ENCODE results near the gene NTSR1.
A peak's percentile ranks its signal among the peaks of the same experiment; 100 is the strongest.

Gene NTSR1

GRCh38 chr20:62795023-62795761 lies 86.6 kb downstream of the NTSR1 start:
- H3K4me3 ChIP-seq (ENCODE audit: low read length): peak overlapping the region; percentile 91
- peaks cover 27% of the 10 kb centered on the region for H3K36me3 ChIP-seq (replicated peaks; ENCODE audit: low read depth, low read length)
- peak overlapping the region; percentile 92 for H3K27ac ChIP-seq (ENCODE audit: low read length)
- peaks cover 18% of the 10 kb centered on the region for H3K27me3 ChIP-seq (ENCODE audit: low read depth, low read length)
- TF ChIP-seq, protein P1, sequence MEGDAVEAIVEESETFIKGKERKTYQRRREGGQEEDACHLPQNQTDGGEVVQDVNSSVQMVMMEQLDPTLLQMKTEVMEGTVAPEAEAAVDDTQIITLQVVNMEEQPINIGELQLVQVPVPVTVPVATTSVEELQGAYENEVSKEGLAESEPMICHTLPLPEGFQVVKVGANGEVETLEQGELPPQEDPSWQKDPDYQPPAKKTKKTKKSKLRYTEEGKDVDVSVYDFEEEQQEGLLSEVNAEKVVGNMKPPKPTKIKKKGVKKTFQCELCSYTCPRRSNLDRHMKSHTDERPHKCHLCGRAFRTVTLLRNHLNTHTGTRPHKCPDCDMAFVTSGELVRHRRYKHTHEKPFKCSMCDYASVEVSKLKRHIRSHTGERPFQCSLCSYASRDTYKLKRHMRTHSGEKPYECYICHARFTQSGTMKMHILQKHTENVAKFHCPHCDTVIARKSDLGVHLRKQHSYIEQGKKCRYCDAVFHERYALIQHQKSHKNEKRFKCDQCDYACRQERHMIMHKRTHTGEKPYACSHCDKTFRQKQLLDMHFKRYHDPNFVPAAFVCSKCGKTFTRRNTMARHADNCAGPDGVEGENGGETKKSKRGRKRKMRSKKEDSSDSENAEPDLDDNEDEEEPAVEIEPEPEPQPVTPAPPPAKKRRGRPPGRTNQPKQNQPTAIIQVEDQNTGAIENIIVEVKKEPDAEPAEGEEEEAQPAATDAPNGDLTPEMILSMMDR (IDR thresholded peaks at IDR 0.05; ENCODE audit: low read depth, low read length): no peak
- TF ChIP-seq EZH2phosphoT487 (IDR thresholded peaks at IDR 0.05; ENCODE audit: low read depth): no peak
- no peaks in the 10 kb centered on the region for H3K9me3 ChIP-seq (ENCODE audit: insufficient read depth, low read length)
- peak overlapping the region; percentile 97 for H3K9ac ChIP-seq (ENCODE audit: low read length)
- peaks cover 8% of the 10 kb centered on the region for H3K79me2 ChIP-seq (ENCODE audit: low read length)
- peaks cover 8% of the 10 kb centered on the region; the same call in 1 of the 2 replicates for H4K20me1 ChIP-seq (ENCODE audit: insufficient read depth, low read length)
- peak overlapping the region; percentile 80 for H2AFZ ChIP-seq (ENCODE audit: low read depth, low read length)
- H3K4me1 ChIP-seq (ENCODE audit: low read length): peaks cover 23% of the 10 kb centered on the region
- peak overlapping the region; percentile 99 for H3K4me2 ChIP-seq (ENCODE audit: low read length)

- H3K9ac ChIP-seq (ENCODE audit: low read length): peak overlapping the region; percentile 77
- peak overlapping the region; percentile 89 for H3K4me2 ChIP-seq (ENCODE audit: low read length)
- H3K27me3 ChIP-seq (ENCODE audit: low read depth, low read length): peaks cover 11% of the 10 kb centered on the region
- H3K36me3 ChIP-seq (replicated peaks; ENCODE audit: low read depth, low read length): peaks cover 43% of the 10 kb centered on the region
- no peaks in the 10 kb centered on the region for H3K9me3 ChIP-seq (ENCODE audit: insufficient read depth, low read length)
- peaks cover 19% of the 10 kb centered on the region for H3K4me1 ChIP-seq (ENCODE audit: low read length)
- TF ChIP-seq, protein P1 (IDR thresholded peaks at IDR 0.05; ENCODE audit: low read depth, low read length): no peak
- TF ChIP-seq EZH2phosphoT487 (IDR thresholded peaks at IDR 0.05; ENCODE audit: low read depth): no peak
- no peak overlapping the region for H2AFZ ChIP-seq (ENCODE audit: low read depth, low read length)
- H4K20me1 ChIP-seq (ENCODE audit: insufficient read depth, low read length): peaks cover 8% of the 10 kb centered on the region; the same call in 1 of the 2 replicates
- H3K27ac ChIP-seq (ENCODE audit: low read length): peak overlapping the region; percentile 53
- peak overlapping the region; percentile 81 for H3K4me3 ChIP-seq (ENCODE audit: low read length)
- H3K79me2 ChIP-seq (ENCODE audit: low read length): peaks cover 8% of the 10 kb centered on the region
These were observed 88.3 kb downstream of the NTSR1 start for GRCh38 chr20:62796699-62797491.

- H3K79me2 ChIP-seq (ENCODE audit: low read length): peaks cover 8% of the 10 kb centered on the region
- H4K20me1 ChIP-seq (ENCODE audit: insufficient read depth, low read length): peaks cover 8% of the 10 kb centered on the region; the same call in 1 of the 2 replicates
- H3K36me3 ChIP-seq (replicated peaks; ENCODE audit: low read depth, low read length): peaks cover 43% of the 10 kb centered on the region
- no peak overlapping the region for H3K27ac ChIP-seq (ENCODE audit: low read length)
- no peak for TF ChIP-seq EZH2phosphoT487 (IDR thresholded peaks at IDR 0.05; ENCODE audit: low read depth)
- TF ChIP-seq, protein P1 (IDR thresholded peaks at IDR 0.05; ENCODE audit: low read depth, low read length): no peak
- H3K9ac ChIP-seq (ENCODE audit: low read length): no peak overlapping the region
- H3K4me2 ChIP-seq (ENCODE audit: low read length): peak overlapping the region; percentile 89
- H3K4me1 ChIP-seq (ENCODE audit: low read length): peaks cover 18% of the 10 kb centered on the region
- H2AFZ ChIP-seq (ENCODE audit: low read depth, low read length): no peak overlapping the region
- H3K9me3 ChIP-seq (ENCODE audit: insufficient read depth, low read length): no peaks in the 10 kb centered on the region
- H3K27me3 ChIP-seq (ENCODE audit: low read depth, low read length): peaks cover under 1% of the 10 kb centered on the region
- H3K4me3 ChIP-seq (ENCODE audit: low read length): peak overlapping the region; percentile 81; the same call in 1 of the 2 replicates
These were observed 89.3 kb downstream of the NTSR1 start for GRCh38 chr20:62797671-62798532.

Data from OCI-LY3 (cell line).